HepG2 (cell line): ENCODE measurements around the gene COL4A2. TPM values are rescaled to one million over a fixed set of nuclear protein-coding genes. Genes with fewer than 3 reads are reported as not detected.

Source experiments
- HES4 ChIP-seq: sonication (generic); formaldehyde crosslinking; IDR thresholded peaks from 2 replicates; pipeline ENCODE4 v1.9.0; 2021; ENCODE audit warnings: mild to moderate bottlenecking, missing genetic modification reagents, borderline replicate concordance
- HOXA3 ChIP-seq: sonication (generic); formaldehyde crosslinking; IDR thresholded peaks from 2 replicates; pipeline ENCODE4 v1.5.0; 2020; ENCODE audit warnings: missing genetic modification reagents
- MYC ChIP-seq: sonication (generic); formaldehyde crosslinking; IDR thresholded peaks from 2 replicates; pipeline ENCODE4 v1.9.0; 2021; ENCODE audit warnings: missing genetic modification reagents, borderline replicate concordance
- NCOA2 ChIP-seq: sonication (generic); formaldehyde crosslinking; IDR thresholded peaks from 2 replicates; pipeline ENCODE4 v1.8.0; 2022; ENCODE audit warnings: inconsistent platforms
- NFYB ChIP-seq: sonication (generic); formaldehyde crosslinking; IDR thresholded peaks from 2 replicates; pipeline ENCODE4 v1.4.0; 2020; ENCODE audit warnings: missing genetic modification reagents
- NKX3-1 ChIP-seq: sonication (generic); formaldehyde crosslinking; IDR thresholded peaks from 2 replicates; pipeline ENCODE4 v1.5.0; 2020; ENCODE audit warnings: missing genetic modification reagents
- PPARG ChIP-seq: conservative IDR thresholded peaks from 2 replicates; pipeline ENCODE4 v1.6.1; 2016; ENCODE audit warnings: missing biosample characterization, missing genetic modification reagents
- SRSF1 ChIP-seq: fragments of 200-400 bp; formaldehyde crosslinking; optimal IDR thresholded peaks from 2 replicates; pipeline ENCODE3; 2017; ENCODE audit warnings: mild to moderate bottlenecking, low read depth, low read length, moderate library complexity
- ZNF136 ChIP-seq: sonication (generic); formaldehyde crosslinking; IDR thresholded peaks from 2 replicates; pipeline ENCODE4 v1.8.1; 2022; ENCODE audit warnings: low read depth, mild to moderate bottlenecking, moderate library complexity, missing genetic modification reagents
- ZNF138 ChIP-seq: sonication (generic); formaldehyde crosslinking; IDR thresholded peaks from 2 replicates; pipeline ENCODE4 v1.5.0; 2020; ENCODE audit warnings: mild to moderate bottlenecking, low read depth, missing genetic modification reagents
- ZNF281 ChIP-seq: sonication (generic); formaldehyde crosslinking; IDR thresholded peaks from 2 replicates; pipeline ENCODE4 v1.4.0; 2020; ENCODE audit warnings: missing genetic modification reagents, borderline replicate concordance
- ZNF33A ChIP-seq: sonication (generic); formaldehyde crosslinking; IDR thresholded peaks from 2 replicates; pipeline ENCODE4 v1.5.1; 2020; ENCODE audit warnings: missing genetic modification reagents, mild to moderate bottlenecking, moderate library complexity, borderline replicate concordance
- ZNF468 ChIP-seq: sonication (generic); formaldehyde crosslinking; IDR thresholded peaks from 2 replicates; pipeline ENCODE4 v1.8.0; 2022; ENCODE audit warnings: mild to moderate bottlenecking, moderate library complexity, missing genetic modification reagents
- ZNF615 ChIP-seq: sonication (generic); formaldehyde crosslinking; IDR thresholded peaks from 2 replicates; pipeline ENCODE4 v1.5.0; 2020; ENCODE audit warnings: mild to moderate bottlenecking, missing genetic modification reagents, borderline replicate concordance
- ZNF720 ChIP-seq: sonication (generic); formaldehyde crosslinking; IDR thresholded peaks from 2 replicates; pipeline ENCODE4 v1.4.0; 2020; ENCODE audit warnings: missing genetic modification reagents
- ZNF891 ChIP-seq: sonication (generic); formaldehyde crosslinking; IDR thresholded peaks from 2 replicates; pipeline ENCODE4 v1.5.0; 2020; ENCODE audit warnings: mild to moderate bottlenecking, missing genetic modification reagents
- polyA plus RNA-seq, 8 experiments: library from polyadenylated mRNA; depleted of rRNA in 3 of 8; stranded (reverse) in 7 of 8; unstranded in 1 of 8; fragments of >200 nt; fragmentation: Illumina TruSeq in 4 of 8; extraction: Trizol in 4 of 8; gene quantifications; 2 replicates each; pipeline versions ENCODE4 v1.2.1 to v1.2.3, GENCODE V29; 2011 to 2016; ENCODE audit warnings: low read depth in 4 of 8, missing spikeins in 1 of 8, mixed read lengths in 1 of 8; ENCODE audit not compliant: insufficient read depth in 1 of 8
- total RNA-seq, 5 experiments: library from RNA; depleted of rRNA; stranded (reverse); fragments of >200 nt; fragmentation: Illumina TruSeq; extraction: Trizol; gene quantifications; 2 replicates each; pipeline ENCODE4 v1.2.3, GENCODE V29; 2016; ENCODE audit warnings: low read depth in 1 of 5
- TF ChIP-seq, protein P1 (sequence below): sonication (generic); formaldehyde crosslinking; IDR thresholded peaks from 2 replicates; pipeline ENCODE4 v1.4.0; 2020; ENCODE audit warnings: mild to moderate bottlenecking, missing genetic modification reagents
- TF ChIP-seq, protein P2 (sequence below), 2 experiments: sonication (generic) in 1 of 2; formaldehyde crosslinking in 1 of 2; IDR thresholded peaks; 2 replicates each; pipeline versions ENCODE4 v1.6.1 to v1.9.0; 2014 to 2022; ENCODE audit warnings: antibody characterized with exemption in 1 of 2, borderline replicate concordance in 1 of 2, inconsistent platforms in 1 of 2, low read depth in 1 of 2, missing genetic modification reagents in 1 of 2

The COL4A2 gene
- total and polyA plus RNA-seq, 2 of the 13 experiments (the other 11 are each of a cell fraction or from before 2014, with no cell fraction given) = 0.22 to 1.9 TPM

- TF ChIP-seq NKX3-1 = no peak
- TF ChIP-seq ZNF281 = no peak
- TF ChIP-seq MYC (CRISPR knock-in tag) = no peak; the same call in 1 of the 2 replicates
- no peak for TF ChIP-seq ZNF33A (CRISPR knock-in tag)
- TF ChIP-seq, protein P1, sequence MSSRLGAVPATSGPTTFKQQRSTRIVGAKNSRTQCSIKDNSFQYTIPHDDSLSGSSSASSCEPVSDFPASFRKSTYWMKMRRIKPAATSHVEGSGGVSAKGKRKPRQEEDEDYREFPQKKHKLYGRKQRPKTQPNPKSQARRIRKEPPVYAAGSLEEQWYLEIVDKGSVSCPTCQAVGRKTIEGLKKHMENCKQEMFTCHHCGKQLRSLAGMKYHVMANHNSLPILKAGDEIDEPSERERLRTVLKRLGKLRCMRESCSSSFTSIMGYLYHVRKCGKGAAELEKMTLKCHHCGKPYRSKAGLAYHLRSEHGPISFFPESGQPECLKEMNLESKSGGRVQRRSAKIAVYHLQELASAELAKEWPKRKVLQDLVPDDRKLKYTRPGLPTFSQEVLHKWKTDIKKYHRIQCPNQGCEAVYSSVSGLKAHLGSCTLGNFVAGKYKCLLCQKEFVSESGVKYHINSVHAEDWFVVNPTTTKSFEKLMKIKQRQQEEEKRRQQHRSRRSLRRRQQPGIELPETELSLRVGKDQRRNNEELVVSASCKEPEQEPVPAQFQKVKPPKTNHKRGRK (CRISPR knock-in tag) = no peak
- no peak for TF ChIP-seq ZNF891 (CRISPR knock-in tag)
- TF ChIP-seq, protein P2, sequence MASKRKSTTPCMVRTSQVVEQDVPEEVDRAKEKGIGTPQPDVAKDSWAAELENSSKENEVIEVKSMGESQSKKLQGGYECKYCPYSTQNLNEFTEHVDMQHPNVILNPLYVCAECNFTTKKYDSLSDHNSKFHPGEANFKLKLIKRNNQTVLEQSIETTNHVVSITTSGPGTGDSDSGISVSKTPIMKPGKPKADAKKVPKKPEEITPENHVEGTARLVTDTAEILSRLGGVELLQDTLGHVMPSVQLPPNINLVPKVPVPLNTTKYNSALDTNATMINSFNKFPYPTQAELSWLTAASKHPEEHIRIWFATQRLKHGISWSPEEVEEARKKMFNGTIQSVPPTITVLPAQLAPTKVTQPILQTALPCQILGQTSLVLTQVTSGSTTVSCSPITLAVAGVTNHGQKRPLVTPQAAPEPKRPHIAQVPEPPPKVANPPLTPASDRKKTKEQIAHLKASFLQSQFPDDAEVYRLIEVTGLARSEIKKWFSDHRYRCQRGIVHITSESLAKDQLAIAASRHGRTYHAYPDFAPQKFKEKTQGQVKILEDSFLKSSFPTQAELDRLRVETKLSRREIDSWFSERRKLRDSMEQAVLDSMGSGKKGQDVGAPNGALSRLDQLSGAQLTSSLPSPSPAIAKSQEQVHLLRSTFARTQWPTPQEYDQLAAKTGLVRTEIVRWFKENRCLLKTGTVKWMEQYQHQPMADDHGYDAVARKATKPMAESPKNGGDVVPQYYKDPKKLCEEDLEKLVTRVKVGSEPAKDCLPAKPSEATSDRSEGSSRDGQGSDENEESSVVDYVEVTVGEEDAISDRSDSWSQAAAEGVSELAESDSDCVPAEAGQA (IDR thresholded peaks at IDR 0.05; ENCODE audit: low read depth) = no peak
- TF ChIP-seq, protein P2 (CRISPR knock-in tag; IDR thresholded peaks at IDR 0.05; ENCODE audit: borderline replicate concordance) = no peak
- no peak for TF ChIP-seq HES4
- TF ChIP-seq ZNF720 (CRISPR knock-in tag) = no peak
- no peak for TF ChIP-seq PPARG (CRISPR knock-in tag)
- no peak for TF ChIP-seq ZNF468 (CRISPR knock-in tag)
- no peak for TF ChIP-seq ZNF138 (CRISPR knock-in tag)
- no peak for TF ChIP-seq NFYB (CRISPR knock-in tag)
- peak; percentile 41; the same call in 1 of the 2 replicates for TF ChIP-seq HOXA3 (CRISPR knock-in tag)
- TF ChIP-seq ZNF136 = no peak
- TF ChIP-seq NCOA2 (CRISPR knock-in tag) = peak; percentile 26; the same call in 1 of the 2 replicates
- no peak for TF ChIP-seq SRSF1
- TF ChIP-seq ZNF615 (CRISPR knock-in tag) = no peak
Measured at GRCh38 chr13:110555601-110556223, 248.6 kb downstream of the COL4A2 start (continued).
